CD4-positive, alpha-beta T cell treated with Interleukin-17A for 1 hour (primary cell): ENCODE results near the gene FBXO24.
A peak's percentile ranks its signal among the peaks of the same experiment; 100 is the strongest.
"Not testable (repeated sequence)": the region's sequence is repeated elsewhere in the genome, so short reads cannot be mapped to it uniquely, and the experiment has no call there.

ENCODE experiments used
- DNase-seq: peaks from one replicate; pipeline ENCODE4 v3.0.0-alpha.2; 2020

FBXO24 gene

GRCh38 chr7:100561491-100562194, 24.5 kb upstream of the FBXO24 start:
- DNase-seq = no peak

- DNase-seq = no peak
These were observed 23.7 kb upstream of the FBXO24 start for GRCh38 chr7:100562195-100563099.

- no peak for DNase-seq
These were observed 23.0 kb upstream of the FBXO24 start for GRCh38 chr7:100563100-100563564.

DNA sequence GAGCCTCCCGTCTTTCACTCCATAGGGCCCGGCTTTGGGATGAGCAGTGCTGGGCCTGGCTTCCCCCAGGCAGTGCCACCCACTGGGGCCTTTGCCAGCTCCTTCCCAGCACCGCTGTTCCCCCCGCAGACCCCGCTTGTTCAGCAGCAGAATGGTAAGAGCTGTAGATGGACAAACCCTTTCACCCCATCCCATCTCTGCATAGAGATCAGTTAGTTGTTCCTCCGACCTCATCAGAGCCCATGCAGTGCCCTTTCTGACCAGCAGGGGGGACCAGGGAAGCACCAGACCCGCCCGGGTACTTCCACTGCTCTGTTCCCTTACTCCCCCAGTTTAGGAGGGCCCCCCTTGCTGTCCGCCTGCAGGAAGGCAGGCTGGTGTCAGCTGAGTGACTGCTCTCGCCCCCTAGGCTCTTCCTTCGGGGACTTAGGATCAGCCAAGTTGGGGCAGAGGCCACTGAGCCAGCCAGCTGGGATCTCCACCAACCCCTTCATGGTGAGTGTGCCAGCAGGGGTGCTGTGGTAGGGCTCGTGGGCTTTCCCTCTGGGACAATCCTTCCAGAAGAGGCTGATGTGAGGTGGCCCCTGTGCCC, 22.2 kb upstream of the FBXO24 start:
- DNase-seq = peak; percentile 86

DNA sequence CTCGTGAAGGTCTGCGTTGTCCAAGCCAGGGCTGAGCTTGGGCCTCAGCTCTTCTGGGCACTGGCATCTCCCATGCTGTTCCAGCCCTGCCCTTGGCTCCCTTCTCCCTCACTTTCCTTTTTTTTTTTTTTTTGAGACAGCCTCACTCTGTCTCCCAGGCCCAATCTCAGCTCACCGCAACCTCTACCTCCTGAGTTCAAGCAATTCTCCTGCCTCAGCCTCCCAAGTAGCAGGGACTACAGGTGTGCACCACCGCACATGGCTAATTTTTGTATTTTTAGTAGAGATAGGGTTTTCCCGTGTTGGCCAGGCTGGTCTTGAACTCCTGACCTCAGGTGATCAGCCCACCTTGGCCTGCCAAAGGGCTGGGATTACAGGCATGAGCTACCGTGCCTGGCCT, 21.7 kb upstream of the FBXO24 start:
- not testable (repeated sequence) for DNase-seq

- DNase-seq = no peak
These were observed 21.0 kb upstream of the FBXO24 start for GRCh38 chr7:100565133-100565571.

- DNase-seq = no peak
These were observed 20.1 kb upstream of the FBXO24 start for GRCh38 chr7:100566018-100566531.

DNA sequence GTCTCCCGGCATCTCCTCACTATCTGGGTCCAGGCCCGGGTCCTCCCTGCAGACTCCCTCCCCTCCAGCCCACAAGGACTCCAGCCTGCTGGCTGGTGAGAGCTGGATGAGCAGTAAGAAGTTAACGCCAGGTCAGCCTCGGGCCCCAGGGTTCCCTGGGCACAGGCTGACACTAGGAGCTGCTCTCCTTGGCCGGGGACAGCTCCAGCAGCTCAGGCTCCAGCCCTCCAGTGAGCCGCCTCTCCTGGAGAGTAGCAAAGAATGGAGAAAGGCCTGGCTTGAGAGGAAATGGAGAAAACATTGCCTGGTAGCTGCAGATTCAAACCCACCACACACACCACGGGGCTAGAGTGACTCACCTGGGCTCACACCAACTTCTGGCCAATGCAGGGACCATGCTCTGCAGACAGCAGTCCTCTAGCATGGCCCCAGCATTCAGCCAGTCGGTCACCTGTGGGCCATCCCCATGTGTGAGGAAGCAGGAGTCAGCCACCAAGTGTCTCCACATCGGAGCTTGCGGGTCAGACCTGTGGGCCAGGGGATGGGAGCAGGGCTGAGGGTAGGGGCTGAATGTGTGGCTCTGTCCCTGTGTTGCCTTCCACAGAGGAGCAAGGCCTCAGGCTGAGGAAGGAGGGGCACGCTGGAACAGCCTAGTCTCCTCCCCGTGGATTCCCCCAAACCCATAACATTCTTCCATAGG, 18.9 kb upstream of the FBXO24 start:
- DNase-seq = no peak

DNA sequence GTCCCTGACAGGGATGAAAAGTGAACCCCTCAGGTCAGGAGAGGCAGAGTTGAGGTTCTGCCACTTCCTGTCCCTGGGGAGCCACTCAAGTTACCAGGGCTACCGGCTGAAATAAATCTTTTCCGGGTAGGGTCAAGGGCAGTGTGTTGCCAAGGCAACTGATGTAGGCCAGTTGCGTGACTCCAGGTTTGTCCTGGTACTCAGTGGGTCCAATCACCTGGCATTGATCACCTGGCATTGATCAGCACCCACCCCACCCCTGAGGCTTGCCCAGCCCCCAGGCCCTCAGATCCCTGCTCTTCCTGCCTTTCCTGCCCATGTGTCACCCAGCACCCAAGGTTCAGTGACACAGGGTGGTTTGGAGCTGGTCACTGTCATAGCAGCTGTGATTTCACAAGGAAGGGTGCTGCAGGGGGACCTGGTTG, 18.4 kb upstream of the FBXO24 start:
- no peak for DNase-seq

- DNase-seq = no peak
These were observed 17.8 kb upstream of the FBXO24 start for GRCh38 chr7:100568176-100568895.

- peak; percentile 60 for DNase-seq
These were observed 17.0 kb upstream of the FBXO24 start for GRCh38 chr7:100568896-100569844.

- DNase-seq = no peak
These were observed 14.9 kb upstream of the FBXO24 start for GRCh38 chr7:100570954-100571828.

- DNase-seq = no peak
These were observed 14.4 kb upstream of the FBXO24 start for GRCh38 chr7:100571829-100572116.

- no peak for DNase-seq
These were observed 13.7 kb upstream of the FBXO24 start for GRCh38 chr7:100572281-100572948.

GRCh38 chr7:100572949-100573675, 13.0 kb upstream of the FBXO24 start:
- DNase-seq = no peak

DNA sequence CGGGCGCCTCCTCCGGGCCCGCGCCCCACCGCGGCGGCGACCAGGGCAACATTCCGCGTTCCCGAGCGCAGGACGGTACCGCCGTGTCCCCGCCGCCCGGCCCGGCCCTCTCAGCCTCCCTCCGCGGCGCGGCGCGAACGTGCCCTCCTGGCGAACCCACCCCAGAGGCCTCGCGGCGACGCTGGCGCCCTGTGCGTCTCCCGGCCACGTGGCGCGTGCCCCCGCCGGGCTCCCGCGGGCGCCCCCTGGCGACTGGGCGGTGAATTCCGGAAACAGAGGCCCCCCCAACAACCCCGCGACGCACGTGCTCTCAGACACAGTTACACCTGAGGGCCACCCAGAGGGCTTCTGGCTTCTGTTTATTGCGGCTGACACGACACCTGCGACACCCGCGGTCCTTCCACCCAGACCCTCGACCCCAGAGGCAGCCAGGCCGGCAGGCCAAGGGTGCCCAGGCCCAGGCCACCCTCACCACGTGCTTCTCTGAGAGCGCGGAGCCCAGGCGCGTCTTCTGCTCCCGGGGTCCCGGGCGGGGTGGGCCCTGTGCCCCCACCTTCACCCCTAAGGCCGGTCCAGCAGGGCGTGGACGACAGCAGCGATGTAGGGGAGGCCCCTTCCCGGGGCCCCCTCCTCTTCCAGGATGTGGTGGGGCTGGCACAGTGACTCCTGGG, 12.3 kb upstream of the FBXO24 start, which contains the start of gene SAP25:
SAP25 (minus strand) TSS at position 210 of the 671 bp plus-strand sequence; CDS start at position 52, 158 bp downstream.
- no peak for DNase-seq

DNA sequence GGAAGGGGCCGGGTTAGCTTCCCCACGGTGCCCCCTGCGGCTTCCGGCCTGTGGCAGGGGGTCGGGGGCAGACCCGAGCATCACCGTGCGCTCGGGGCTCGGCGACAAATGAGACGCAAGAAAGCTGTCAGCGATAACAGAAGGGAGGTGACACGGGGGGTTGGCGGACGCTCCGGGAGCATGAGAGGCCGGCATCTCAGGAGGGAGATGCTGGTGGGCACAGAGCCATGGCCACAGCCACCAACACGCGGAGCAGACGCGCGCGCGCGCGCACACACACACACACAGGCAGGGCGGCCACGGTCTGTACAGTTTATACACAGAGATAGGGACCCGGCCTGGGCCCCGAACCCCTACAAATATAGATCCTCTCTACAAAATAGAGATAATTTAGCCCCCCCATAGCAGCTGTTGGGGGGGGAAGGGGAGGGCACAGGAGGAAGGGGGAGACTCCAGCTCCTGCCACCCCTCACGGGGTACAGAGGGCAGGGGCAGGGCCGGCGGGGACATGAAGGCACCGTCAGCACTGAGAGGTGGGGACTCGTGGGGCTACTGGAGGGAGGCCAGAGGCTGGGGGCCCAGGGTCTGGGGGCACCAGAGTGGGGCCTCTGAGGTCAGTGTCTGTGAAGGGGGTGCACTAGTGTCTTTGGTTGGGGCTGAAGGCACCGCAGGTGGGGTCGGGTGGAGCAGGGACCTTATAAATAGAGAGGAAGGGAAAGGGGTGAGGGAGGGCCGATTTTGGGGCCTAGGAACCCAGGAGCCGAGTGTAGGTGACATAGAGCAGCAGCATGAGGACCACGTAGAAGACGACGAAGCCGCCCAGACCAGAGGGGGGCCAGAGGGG, 11.5 kb upstream of the FBXO24 start:
- no peak for DNase-seq
